RKO (cell line): ENCODE results near the gene CARMIL1.
A peak's percentile ranks its signal among the peaks of the same experiment; 100 is the strongest.
"Not testable (repeated sequence)": the region's sequence is repeated elsewhere in the genome, so short reads cannot be mapped to it uniquely, and the experiment has no call there.

Experiments used
- DNase-seq: peaks from one replicate; pipeline ENCODE4 v3.0.0-alpha.2; 2016; ENCODE audit warnings: low spot score

Gene CARMIL1

GRCh38 chr6:25444521-25444920 is 165.3 kb downstream of the CARMIL1 start:
- not testable (repeated sequence) for DNase-seq

GRCh38 chr6:25446830-25447569 is 167.8 kb downstream of the CARMIL1 start:
- no peak for DNase-seq

- DNase-seq: no peak
Measured at GRCh38 chr6:25447570-25447929, 168.4 kb downstream of the CARMIL1 start.

- no peak for DNase-seq
Measured at GRCh38 chr6:25448965-25449538, 169.9 kb downstream of the CARMIL1 start.

GRCh38 chr6:25449774-25450173 is 170.6 kb downstream of the CARMIL1 start:
- DNase-seq: no peak

GRCh38 chr6:25450469-25451198 is 171.5 kb downstream of the CARMIL1 start:
- no peak for DNase-seq

- DNase-seq: no peak
Measured at GRCh38 chr6:25452031-25452430, 172.9 kb downstream of the CARMIL1 start.

- DNase-seq: no peak
Measured at GRCh38 chr6:25453288-25453687, 174.1 kb downstream of the CARMIL1 start.

GRCh38 chr6:25454136-25454535 is 175.0 kb downstream of the CARMIL1 start:
- DNase-seq: no peak

GRCh38 chr6:25456249-25457040 is 177.3 kb downstream of the CARMIL1 start:
- DNase-seq: no peak

GRCh38 chr6:25457516-25457915 is 178.3 kb downstream of the CARMIL1 start:
- no peak for DNase-seq

GRCh38 chr6:25458485-25458884 is 179.3 kb downstream of the CARMIL1 start:
- peak; percentile 71 for DNase-seq

- DNase-seq: no peak
Measured at GRCh38 chr6:25462235-25462897, 183.2 kb downstream of the CARMIL1 start.

GRCh38 chr6:25463441-25463840 is 184.3 kb downstream of the CARMIL1 start:
- DNase-seq: no peak

GRCh38 chr6:25464225-25464624 is 185.1 kb downstream of the CARMIL1 start:
- DNase-seq: no peak

GRCh38 chr6:25465941-25466340 is 186.8 kb downstream of the CARMIL1 start:
- no peak for DNase-seq

- no peak for DNase-seq
Measured at GRCh38 chr6:25468881-25469280, 189.7 kb downstream of the CARMIL1 start.

GRCh38 chr6:25469797-25470388 is 190.7 kb downstream of the CARMIL1 start:
- no peak for DNase-seq

GRCh38 chr6:25472306-25472705 is 193.1 kb downstream of the CARMIL1 start:
- DNase-seq: peak; percentile 30

GRCh38 chr6:25472906-25473305 is 193.7 kb downstream of the CARMIL1 start:
- no peak for DNase-seq

- no peak for DNase-seq
Measured at GRCh38 chr6:25473447-25473846, 194.3 kb downstream of the CARMIL1 start.
